Measurements from ENCODE around the gene STARD13.
"Not testable (repeated sequence)": the region's sequence is repeated elsewhere in the genome, so short reads cannot be mapped to it uniquely, and the experiment has no call there.

GRCh38 chr13:33162725-33163124, 122.8 kb downstream of the STARD13 start:
- TF ChIP-seq CTCF, POLR2A (IDR thresholded peaks at IDR 0.05): not testable (repeated sequence)
